Superior temporal gyrus (tissue), 1 donor: ENCODE results near the gene SEMA3B.
"Not testable (repeated sequence)": the region's sequence is repeated elsewhere in the genome, so short reads cannot be mapped to it uniquely, and the experiment has no call there.

Source experiments
- DNase-seq: peaks from one replicate; pipeline ENCODE4 v3.0.0-alpha.2; 2016; ENCODE audit errors: extremely low spot score

SEMA3B gene

DNA sequence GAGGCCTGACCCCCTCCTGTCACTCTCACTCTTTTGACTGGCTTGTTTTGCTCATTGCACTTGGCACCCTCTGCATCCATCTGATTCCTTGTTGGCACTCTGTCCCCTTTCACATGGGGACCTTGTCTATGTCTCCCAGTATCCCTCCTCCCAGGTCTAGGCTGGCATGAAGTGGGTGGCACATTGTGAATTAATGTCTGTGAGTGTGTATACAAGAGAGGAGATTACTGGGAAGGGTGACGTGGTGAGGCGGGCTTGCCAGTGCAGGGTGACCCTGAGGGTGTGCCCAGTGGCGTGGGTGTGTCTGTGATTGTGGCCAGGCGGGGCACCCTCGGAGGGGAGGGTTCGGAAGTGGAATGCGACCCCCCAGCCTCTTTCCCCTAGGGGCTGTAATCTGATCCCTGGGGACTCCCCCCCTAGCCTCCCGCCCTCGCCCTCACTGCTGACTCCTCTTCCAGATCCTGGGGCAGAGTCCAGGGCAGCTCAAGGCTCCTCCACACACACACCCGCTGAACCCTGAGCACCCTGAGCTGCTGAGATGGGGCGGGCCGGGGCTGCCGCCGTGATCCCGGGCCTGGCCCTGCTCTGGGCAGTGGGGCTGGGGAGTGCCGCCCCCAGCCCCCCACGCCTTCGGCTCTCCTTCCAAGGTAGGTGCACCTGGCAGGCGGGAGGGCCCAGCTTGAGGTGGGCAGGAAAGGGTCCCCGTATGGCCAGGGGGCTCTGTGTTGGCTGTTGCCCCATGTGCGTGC, at the start of gene SEMA3B:
SEMA3B (plus strand) TSS at position 445 of the 749 bp plus-strand sequence; CDS start at position 539, 94 bp downstream.
- peak; percentile 71 for DNase-seq

DNA sequence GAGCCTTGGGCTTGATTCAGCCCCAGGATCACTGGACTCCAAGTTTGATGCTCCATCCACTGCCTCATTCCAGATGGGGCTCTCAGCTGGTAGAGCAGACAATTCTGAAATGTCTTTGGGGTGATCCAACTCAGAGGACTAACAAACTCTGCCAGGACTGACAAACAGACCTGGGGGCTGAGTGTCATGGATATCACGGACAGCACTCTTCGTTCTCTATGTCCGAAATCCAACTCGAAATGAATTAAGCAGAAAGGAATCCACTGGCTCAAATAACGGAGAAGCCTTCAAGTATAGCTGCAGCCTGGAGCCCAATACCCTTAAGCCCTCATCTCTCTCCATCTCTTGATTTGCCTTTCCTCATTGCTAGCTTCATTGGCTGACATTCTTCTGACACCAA, 49.7 kb upstream of the SEMA3B start:
- no peak for DNase-seq

DNA sequence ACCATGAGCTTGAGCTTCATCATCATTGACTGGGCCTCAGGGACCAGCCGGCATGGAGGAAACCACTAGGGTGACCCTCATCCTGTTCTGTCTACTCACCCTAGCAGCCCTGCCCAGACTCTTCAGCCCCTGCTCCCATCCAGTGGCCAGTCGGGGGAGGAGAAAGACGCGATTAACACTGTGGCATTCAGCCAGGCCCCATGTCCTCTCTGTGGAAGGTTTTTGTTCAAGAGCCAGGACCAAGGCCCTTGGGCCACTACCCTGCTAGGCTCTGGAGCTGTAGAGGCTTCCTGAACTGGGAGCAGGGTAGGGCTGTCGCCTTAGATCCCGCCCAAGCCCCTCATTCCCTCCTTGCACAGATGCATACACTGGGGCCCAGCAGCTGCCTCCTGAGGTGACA, 48.8 kb upstream of the SEMA3B start:
- no peak for DNase-seq

DNA sequence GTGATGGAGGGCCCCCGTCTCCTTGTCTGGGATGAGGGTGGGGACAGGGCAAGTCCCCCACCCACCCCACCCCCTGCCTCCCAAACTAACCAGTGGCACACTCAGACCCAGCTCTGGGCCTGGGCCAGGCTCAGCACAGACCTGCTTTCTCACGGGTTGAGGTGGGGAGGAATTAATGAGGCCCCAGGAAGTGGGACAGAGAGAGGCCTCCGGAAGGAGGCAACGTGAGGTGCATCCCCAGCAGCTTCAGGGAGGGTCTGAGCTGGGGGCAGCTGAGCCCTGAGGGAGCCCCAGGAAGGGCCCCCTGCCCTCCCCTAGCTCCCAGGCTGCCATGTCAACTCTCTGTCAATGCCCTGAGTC, 47.9 kb upstream of the SEMA3B start:
- no peak for DNase-seq

DNA sequence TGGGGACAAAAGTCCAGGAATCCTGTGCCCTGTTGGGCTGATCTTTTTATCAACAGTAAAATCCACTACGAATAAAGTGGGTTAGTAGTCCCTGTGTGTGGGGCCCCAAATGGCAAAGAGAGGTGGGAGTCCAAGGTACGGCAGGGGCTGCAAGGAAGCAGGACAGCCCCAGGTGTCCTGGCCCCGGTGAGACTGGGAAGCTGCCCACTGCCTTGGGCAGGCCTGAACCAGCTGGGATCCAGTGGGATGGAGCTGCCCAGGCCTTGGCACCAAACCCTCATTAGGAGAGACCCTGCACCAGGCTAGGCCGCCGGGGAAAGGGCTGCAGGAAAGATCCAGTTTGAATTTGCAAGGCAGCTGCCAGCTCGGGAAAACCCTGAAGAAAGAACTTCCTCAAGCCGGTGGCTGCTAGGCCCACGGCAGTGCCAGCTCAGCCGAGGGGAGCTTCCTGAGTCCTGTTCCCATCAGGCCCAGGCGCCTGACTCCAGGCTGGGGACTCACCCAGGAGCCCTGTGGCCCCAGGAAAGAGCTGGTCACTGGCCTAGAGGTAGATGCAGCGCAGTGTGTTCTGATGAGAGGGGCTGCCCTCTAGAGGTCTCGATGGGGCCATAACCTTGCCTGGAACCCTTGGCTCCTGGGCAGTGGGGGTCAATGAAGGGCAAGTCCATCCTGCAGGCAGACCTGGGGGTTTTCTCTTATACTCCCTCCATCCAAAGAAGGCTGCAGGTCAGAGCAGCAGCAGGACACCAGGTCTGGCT, 47.4 kb upstream of the SEMA3B start:
- no peak for DNase-seq

DNA sequence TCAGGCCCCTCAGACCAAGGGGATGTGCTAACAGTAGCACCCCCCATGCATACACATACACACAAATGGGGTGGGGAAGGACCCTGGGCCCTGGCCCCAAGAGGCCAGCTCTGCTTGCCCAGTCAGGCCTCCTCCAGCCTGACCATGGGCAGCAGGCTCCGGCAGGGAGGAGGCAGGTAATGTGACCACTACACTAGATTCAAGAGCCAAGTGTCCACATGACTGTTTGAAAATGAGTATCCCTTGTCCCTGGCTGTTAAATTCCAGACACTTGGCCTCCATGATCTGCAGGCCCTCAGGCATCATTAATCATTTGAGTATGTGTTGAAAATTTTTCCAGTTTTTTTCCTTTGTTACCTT, 46.8 kb upstream of the SEMA3B start:
- no peak for DNase-seq

DNA sequence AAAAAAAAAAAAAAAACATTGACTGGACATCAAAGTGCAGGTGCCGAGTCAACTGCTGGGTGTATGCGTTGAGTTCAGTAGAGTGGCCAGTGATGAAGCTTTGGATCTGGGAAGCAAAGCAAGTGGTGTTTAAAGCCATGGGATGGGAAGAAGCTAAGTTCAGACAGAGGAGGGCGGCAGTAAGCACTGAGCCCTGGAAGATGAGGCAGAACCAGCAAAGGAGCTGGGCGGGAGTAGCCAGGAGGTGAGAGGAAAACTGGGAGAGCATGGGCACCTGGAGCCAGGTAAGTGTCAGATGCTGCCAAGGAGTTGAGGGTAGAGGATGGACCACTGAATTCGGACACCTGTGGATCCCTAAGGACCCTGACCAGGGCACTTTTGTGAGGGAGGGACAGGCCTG, 44.3 kb upstream of the SEMA3B start:
- DNase-seq = no peak

DNA sequence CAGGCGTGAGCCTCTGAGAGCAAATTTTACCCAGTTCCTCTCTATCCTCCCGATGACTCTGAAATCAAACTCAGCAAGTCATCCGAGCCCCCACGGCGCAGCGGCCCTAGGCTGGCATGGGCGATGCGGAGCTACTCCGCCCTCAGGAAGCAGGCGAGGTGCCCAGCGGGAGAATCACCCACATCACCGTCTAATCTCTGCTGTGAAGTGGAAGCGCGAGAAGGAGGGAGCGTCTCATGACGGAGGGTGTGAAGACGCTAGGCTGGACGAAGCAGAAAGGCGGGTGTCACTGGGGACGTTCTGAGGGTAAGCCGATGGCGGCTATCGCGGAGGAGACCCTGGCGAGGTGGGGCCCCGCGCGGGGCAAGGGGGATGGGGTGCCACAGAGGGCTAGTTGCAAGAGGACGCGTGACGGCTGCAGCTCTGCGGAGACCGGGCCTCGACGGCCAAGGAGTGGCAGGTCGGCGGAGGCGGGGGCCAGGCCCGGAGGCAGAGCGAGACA, 42.0 kb upstream of the SEMA3B start:
- peak; percentile 64 for DNase-seq

DNA sequence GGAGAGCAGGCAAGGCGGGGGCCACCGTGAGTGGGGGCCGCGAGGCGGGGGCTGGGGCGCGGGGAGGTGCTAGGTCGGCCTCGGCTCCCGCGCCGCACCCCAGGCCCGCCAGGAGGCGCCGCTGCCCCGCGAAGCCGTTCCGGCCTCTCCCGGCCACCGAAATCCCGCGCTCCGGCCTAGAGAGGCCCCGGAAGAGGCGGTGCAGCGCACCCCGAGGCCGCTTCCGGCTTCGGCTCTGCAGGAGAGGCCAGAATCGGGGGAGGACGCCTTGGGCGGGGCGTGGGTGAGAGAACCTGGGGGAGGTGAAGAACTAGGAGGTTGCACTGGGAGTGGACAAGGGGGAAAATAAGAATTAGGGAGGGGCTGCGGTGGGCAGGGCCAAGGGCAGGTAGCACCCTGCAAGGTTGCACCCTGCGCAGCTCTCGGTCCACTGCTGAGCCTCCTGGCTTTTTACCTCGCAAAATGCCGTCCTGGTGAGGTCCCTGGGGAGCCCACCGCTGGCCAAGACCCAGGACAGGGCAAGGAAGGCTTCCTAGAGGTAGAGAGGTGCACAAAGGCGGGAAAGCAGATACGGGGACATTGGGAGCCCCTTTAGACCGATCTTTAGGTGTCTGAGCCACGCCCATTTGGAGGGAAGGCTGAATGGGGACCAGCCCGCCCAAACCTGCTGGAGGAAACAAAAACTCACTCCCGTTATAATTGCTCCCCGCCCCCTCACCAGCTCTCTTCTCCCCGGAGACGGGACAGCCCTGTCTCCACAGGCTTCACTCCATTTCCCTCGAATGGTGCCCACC, 41.4 kb upstream of the SEMA3B start:
- peak; percentile 91 for DNase-seq

DNA sequence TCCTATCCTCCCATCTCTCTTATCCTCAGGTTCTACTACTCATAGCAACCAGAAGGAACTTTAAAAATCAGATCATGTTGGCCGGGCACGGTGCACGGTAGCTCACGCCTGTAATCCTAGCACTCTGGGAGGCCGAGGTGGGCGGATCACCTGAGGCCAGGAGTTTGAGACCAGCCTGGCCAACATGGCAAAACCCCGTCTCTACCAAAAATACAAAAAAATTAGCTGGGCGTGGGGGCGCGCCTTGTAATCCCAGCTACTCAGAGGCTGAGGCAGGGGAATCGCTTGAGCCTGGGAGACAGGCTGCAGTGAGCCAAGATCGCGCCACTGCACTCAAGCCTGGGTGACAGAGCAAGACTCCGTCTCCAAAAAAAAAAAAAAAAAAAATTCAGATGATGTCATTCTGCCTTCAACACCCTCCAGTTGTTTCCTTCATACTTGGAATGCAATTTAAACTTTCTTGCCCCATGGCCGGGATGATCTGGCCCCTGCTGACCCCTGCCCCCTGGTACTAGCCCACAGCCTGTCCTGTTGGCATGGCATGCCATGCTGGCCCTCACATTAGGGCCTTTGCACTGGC, 40.7 kb upstream of the SEMA3B start:
- DNase-seq = not testable (repeated sequence)

DNA sequence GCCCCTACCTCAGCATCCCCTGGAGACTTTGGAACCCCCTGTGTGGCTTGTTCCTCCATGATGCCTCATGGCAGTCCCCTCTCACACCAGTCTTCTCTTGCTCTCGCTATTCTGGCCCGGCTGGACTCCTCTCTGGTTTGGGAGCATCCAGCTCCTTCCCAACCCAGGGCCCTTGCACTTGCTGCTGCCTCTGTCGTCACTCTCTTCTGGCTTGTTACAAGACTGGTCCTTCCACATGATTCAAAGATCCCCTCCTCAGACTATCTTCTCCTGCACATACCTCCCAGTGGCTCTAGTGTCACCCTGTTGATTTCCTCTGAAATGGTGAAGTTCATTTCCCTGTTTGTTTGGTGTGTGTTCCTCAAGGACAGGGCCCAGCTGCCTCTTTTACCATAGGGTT, 39.5 kb upstream of the SEMA3B start:
- DNase-seq = no peak

DNA sequence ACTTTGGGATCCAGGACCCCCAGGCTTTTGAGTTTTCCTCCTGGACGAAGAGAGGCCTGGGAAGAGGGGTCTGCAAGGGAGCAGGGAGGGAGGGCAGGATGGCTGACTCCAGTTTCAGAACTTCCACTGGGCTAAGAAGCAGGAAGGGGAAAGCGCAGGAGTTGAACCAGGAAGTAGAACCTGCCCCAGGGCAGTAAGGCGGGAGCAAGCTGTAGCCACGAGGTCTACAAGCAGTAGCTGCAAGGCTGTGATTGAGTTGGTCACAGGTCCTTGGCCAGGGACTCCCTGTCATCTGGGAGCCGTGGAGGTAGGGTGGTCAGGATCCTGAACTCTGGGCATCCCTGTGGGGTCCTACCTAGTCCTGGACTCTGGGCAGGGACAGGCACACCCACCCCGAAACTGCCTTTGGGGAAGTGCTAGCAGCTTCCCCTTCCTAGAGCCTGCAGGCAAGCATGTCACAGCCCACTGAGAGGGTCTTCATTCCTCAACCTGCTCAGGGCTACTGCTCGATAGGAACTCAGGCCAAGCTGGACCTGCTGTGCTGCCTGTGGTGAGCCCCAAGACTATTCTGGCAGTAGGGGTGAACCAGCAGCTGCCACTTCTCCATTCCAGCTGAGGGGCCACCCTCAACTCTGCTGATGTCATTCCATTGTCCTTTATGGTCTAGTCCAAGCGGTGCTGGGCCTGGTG, 38.7 kb upstream of the SEMA3B start:
- DNase-seq = no peak

DNA sequence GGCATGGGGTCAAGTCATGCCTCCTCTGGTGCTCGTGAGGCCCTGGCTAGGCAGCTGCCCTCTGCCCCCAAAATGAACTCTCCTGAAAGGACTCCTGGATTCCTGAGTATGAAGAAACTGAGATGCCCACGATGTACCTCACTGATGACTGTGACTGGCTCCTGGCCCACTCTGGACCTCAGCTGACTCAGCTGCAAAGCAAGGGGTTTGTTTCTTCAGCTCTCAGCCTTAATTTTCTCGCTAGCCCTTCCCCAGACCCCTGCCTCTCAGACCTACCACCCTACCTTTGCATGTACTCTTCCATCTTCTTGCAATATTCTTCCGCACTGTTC, 38.2 kb upstream of the SEMA3B start:
- DNase-seq = no peak

DNA sequence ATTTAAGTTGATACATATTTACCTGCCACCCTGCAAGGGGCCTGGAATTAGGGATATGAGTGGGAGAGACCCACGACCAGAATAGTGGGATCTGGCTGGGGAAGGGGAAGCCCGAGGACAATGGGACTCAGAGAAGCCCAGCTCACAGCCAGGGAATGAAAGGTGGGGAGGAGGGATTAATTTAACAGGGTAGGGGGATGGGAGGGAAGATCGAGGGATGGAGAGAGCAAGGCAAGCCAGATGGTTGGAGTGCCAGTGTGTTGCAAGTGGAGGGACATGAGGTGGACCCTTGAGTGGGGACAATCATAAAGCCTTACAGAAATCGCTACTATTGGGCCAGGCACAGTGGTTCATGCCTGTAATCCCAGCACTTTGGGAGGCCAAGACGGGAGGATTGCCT, 37.4 kb upstream of the SEMA3B start:
- DNase-seq = no peak

DNA sequence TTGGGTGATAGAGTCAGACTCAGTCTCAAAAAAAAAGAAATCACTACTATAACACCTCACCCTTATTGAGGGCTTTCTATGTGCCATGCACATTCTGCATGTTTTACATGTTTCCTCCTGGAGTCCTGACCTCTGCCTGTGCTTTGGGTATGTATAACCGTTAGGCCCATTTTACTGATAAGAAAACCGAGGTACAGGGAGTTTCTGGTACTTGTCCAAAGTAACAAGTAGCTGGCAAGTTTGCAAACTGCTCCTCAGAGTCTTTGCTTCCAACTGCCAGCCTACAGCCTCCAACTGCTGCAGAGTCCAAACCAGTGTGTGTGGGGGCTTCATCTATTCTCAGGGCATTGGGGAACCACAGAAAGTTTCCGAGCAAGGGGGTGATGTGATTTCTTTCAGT, 36.6 kb upstream of the SEMA3B start:
- no peak for DNase-seq

DNA sequence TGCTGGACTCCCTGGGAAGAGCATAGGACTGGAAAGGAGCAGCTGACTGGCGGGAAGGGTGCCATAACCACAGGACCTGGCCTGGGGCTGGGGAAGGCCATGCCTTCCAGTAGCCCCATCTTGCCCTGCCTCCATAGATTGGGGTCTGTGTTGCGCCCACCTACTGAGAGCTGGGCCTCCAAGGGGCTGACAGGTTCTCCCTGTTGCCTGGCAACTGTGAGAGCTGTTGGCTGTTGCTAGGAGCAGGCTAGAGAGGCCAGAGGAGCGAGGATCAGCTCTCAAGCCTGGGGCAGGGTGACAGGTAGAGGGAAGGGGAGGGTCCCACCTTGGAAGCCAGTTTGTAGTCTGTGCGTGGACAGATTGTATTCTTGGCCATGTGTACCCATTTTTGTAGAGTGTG, 35.8 kb upstream of the SEMA3B start:
- no peak for DNase-seq

DNA sequence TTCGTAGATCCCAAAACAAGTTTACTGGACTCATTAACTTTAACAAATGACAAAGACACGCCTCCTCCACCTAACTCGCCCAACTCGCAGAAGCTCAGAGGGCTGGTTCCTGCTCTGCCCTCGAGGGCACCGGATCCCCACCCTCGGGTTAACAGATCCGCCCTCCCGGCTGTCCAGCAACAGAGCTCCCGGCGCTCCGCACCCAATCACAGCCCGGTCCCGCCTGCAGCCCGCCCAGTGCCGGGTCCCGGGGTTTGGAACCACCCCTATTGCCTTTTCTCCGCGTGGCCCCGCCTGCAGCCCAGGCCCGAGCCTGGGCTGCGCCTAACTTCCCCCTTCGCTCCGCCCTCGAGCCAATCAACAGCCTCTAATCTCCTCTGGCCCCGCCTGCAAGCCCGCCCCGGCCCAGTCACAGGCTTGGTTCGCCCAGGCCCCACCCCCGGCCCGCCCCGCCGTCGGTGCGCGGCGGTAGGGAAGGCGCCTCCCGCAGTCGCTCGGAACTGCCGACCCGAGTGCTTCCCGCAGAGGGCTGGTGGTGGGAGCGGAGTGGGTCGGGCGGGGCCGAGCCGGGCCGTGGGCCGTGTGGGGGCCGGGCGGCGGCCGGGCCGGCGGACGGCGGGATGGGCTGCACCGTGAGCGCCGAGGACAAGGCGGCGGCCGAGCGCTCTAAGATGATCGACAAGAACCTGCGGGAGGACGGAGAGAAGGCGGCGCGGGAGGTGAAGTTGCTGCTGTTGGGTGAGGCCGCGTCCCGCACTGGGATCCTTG, 33.0 kb upstream of the SEMA3B start, which contains the start of gene GNAI2:
GNAI2 (plus strand) TSS at position 489 of the 768 bp plus-strand sequence; CDS start at position 621, 132 bp downstream.
- DNase-seq = peak; percentile 99

DNA sequence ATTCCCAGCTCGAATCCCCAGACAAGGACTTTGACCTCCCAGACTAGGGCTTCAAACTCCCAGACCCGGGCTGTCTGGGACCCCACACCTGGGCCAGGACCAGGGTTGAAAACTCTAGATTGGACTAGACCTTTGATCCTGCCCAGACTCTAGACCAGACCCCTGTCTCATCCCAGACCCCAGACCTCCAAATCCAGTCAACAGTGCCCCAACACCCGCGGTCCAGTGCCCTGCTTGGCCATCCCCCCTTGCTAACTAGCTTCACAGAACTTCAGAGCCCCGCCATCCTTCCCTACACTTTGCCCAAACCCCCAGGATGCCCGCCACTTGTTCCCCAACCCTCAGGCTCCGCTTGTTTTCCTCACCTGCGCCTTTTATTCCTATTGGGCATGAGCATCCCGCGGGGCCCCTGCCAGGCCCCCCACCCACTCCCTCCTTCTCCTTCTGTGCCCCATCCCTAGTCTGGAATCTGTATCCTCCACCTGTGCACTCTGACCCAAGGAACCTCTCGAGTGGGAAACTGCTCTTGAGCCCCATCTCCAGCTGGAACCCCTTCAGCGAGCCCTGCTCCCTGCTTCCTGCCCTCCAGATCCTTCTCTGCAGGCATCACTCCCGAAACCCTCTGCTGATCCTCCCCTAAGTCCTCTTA, 32.3 kb upstream of the SEMA3B start:
- no peak for DNase-seq

DNA sequence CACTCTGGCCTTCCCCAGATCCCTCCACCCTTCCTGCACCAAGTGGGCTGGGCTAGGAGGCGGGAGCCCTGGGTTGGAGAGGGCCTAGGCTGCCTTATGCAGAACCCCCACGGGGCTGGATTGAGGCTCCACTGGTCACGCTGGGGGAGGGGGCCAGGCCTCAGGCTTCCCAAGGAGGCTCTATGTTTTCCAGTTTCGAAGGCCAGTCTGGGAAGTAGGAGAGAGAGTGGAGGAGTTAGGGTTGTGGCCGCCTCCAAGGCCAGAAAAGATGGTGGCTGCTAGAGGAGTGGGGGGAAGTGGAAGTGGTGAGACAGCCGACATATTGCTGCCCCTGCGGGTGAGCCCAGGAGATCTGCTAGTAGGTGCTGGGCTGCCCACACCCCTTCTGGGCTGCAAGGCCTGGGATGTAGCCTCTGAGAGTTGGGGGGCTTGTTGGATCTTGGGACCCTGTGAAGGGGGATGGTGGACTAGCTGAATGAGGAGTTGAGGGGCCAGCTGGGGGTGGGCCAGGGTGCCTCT, 31.8 kb upstream of the SEMA3B start:
- no peak for DNase-seq
